Ishikawa (cell line): Measurements from ENCODE around the gene DYRK1A.

Source experiments
- CEBPB ChIP-seq: IDR thresholded peaks from 2 replicates; pipeline ENCODE4 v1.6.1; 2012
- CREB1 ChIP-seq: IDR thresholded peaks from 2 replicates; pipeline ENCODE4 v1.6.1; 2012; ENCODE audit warnings: low read depth
- EGR1 ChIP-seq: IDR thresholded peaks from 2 replicates; pipeline ENCODE4 v1.6.1; 2012
- EP300 ChIP-seq: IDR thresholded peaks from 2 replicates; pipeline ENCODE4 v1.6.1; 2012; ENCODE audit warnings: borderline replicate concordance
- FOXM1 ChIP-seq: IDR thresholded peaks from 2 replicates; pipeline ENCODE4 v1.6.1; 2012; ENCODE audit warnings: low read depth, borderline replicate concordance
- MAX ChIP-seq: IDR thresholded peaks from 2 replicates; pipeline ENCODE4 v1.6.1; 2012
- NFIC ChIP-seq: IDR thresholded peaks from 2 replicates; pipeline ENCODE4 v1.6.1; 2012
- RAD21 ChIP-seq: IDR thresholded peaks from 2 replicates; pipeline ENCODE4 v1.6.1; 2012; ENCODE audit warnings: low read depth
- REST ChIP-seq: IDR thresholded peaks from 2 replicates; pipeline ENCODE4 v1.6.1; 2012; ENCODE audit warnings: low read depth, mild to moderate bottlenecking
- TAF1 ChIP-seq: IDR thresholded peaks from 2 replicates; pipeline ENCODE4 v1.6.1; 2012; ENCODE audit warnings: low read depth, mild to moderate bottlenecking
- TCF12 ChIP-seq: IDR thresholded peaks from 2 replicates; pipeline ENCODE4 v1.6.1; 2012; ENCODE audit warnings: low read depth
- TEAD4 ChIP-seq: IDR thresholded peaks from 2 replicates; pipeline ENCODE4 v1.6.1; 2012
- USF1 ChIP-seq: IDR thresholded peaks from 2 replicates; pipeline ENCODE4 v1.6.1; 2012
- YY1 ChIP-seq: IDR thresholded peaks from 2 replicates; pipeline ENCODE4 v1.6.1; 2012; ENCODE audit warnings: low read depth
- ZBTB7A ChIP-seq: IDR thresholded peaks from 2 replicates; pipeline ENCODE4 v1.6.1; 2012; ENCODE audit warnings: low read depth

DYRK1A gene

GRCh38 chr21:37525810-37526209 lies 159.2 kb downstream of the DYRK1A start:
- TF ChIP-seq EGR1 (no peak), USF1 (no peak), TAF1 (no peak), RAD21 (no peak), NFIC (no peak), YY1 (no peak), FOXM1 (no peak), ZBTB7A (no peak), EP300 (no peak), TEAD4 (no peak), CEBPB (no peak), MAX (no peak), REST (no peak), CREB1 (no peak), TCF12 (no peak)

- no peak for TF ChIP-seq TCF12
- no peak for TF ChIP-seq EGR1
- TF ChIP-seq ZBTB7A = no peak
- TF ChIP-seq TAF1 = no peak
- TF ChIP-seq EP300 = no peak
- no peak for TF ChIP-seq TEAD4
- no peak for TF ChIP-seq NFIC
- TF ChIP-seq MAX = no peak
- TF ChIP-seq YY1 = no peak
- TF ChIP-seq CREB1 = no peak
- TF ChIP-seq CEBPB = no peak
- TF ChIP-seq USF1 = no peak
These were observed 160.5 kb downstream of the DYRK1A start for GRCh38 chr21:37527103-37527502.

- no peak for TF ChIP-seq USF1
- TF ChIP-seq RAD21 = no peak
- no peak for TF ChIP-seq EGR1
These were observed 161.1 kb downstream of the DYRK1A start for GRCh38 chr21:37527716-37528115.

GRCh38 chr21:37528150-37528937 lies 161.8 kb downstream of the DYRK1A start:
- TF ChIP-seq CEBPB (no peak), YY1 (no peak)

GRCh38 chr21:37529649-37530048 lies 163.1 kb downstream of the DYRK1A start:
- no peak for TF ChIP-seq EGR1

- TF ChIP-seq CEBPB (no peak), TCF12 (no peak), ZBTB7A (no peak), CREB1 (no peak), TEAD4 (no peak), FOXM1 (no peak), TAF1 (no peak), NFIC (no peak), USF1 (no peak), REST (no peak), EP300 (no peak), YY1 (no peak), MAX (no peak), RAD21 (no peak)
These were observed 164.4 kb downstream of the DYRK1A start for GRCh38 chr21:37530901-37531351.
